KMS-11 (cell line): ENCODE results near the gene TENM4.

Experiments
- H2AFZ ChIP-seq: fragments of 200-600 bp; sonication (generic); 2 replicates; pipeline ENCODE4 v1.6.1; 2016; ENCODE audit warnings: antibody characterized with exemption, mixed run types, low read depth
- H3K27ac ChIP-seq: fragments of 200-600 bp; sonication (generic); 2 replicates; pipeline ENCODE4 v1.6.1; 2016; ENCODE audit warnings: mild to moderate bottlenecking, mixed run types
- H3K27me3 ChIP-seq: fragments of 200-600 bp; sonication (generic); 2 replicates; pipeline ENCODE4 v1.6.1; 2017; ENCODE audit warnings: mild to moderate bottlenecking, low read depth, mixed run types, moderate library complexity; ENCODE audit not compliant: insufficient read depth
- H3K36me3 ChIP-seq: fragments of 200-600 bp; sonication (generic); 2 replicates; pipeline ENCODE4 v1.6.1; 2017; ENCODE audit warnings: mild to moderate bottlenecking, mixed run types; ENCODE audit not compliant: insufficient read depth
- H3K4me1 ChIP-seq: fragments of 200-600 bp; sonication (generic); 2 replicates; pipeline ENCODE4 v1.6.1; 2016; ENCODE audit warnings: mild to moderate bottlenecking, low read depth, mixed run types; ENCODE audit not compliant: poor library complexity, severe bottlenecking
- H3K4me2 ChIP-seq: fragments of 200-600 bp; sonication (generic); 2 replicates; pipeline ENCODE4 v1.7.0; 2016; ENCODE audit warnings: mild to moderate bottlenecking, mixed run types
- H3K4me3 ChIP-seq: fragments of 200-600 bp; sonication (generic); IDR thresholded peaks from 2 replicates; pipeline ENCODE4 v1.6.1; 2017; ENCODE audit warnings: low read depth, low read length, mixed read lengths; ENCODE audit not compliant: insufficient read depth
- H3K79me2 ChIP-seq: fragments of 200-600 bp; sonication (generic); 2 replicates; pipeline ENCODE4 v1.6.1; 2016; ENCODE audit warnings: low read depth, mixed run types; ENCODE audit not compliant: insufficient read depth
- H3K9ac ChIP-seq: fragments of 200-600 bp; sonication (generic); 2 replicates; pipeline ENCODE4 v1.6.1; 2016; ENCODE audit warnings: mild to moderate bottlenecking, mixed run types
- H4K20me1 ChIP-seq: fragments of 200-600 bp; sonication (generic); 2 replicates; pipeline ENCODE4 v1.6.1; 2016; ENCODE audit warnings: mild to moderate bottlenecking, mixed run types; ENCODE audit not compliant: insufficient read depth
- CTCF ChIP-seq: fragments of 200-600 bp; sonication (generic); conservative IDR thresholded peaks from 2 replicates; pipeline ENCODE4 v1.6.1; 2017; ENCODE audit warnings: low read depth, mild to moderate bottlenecking, antibody characterized with exemption, low read length, moderate library complexity, mixed read lengths

The TENM4 gene

DNA sequence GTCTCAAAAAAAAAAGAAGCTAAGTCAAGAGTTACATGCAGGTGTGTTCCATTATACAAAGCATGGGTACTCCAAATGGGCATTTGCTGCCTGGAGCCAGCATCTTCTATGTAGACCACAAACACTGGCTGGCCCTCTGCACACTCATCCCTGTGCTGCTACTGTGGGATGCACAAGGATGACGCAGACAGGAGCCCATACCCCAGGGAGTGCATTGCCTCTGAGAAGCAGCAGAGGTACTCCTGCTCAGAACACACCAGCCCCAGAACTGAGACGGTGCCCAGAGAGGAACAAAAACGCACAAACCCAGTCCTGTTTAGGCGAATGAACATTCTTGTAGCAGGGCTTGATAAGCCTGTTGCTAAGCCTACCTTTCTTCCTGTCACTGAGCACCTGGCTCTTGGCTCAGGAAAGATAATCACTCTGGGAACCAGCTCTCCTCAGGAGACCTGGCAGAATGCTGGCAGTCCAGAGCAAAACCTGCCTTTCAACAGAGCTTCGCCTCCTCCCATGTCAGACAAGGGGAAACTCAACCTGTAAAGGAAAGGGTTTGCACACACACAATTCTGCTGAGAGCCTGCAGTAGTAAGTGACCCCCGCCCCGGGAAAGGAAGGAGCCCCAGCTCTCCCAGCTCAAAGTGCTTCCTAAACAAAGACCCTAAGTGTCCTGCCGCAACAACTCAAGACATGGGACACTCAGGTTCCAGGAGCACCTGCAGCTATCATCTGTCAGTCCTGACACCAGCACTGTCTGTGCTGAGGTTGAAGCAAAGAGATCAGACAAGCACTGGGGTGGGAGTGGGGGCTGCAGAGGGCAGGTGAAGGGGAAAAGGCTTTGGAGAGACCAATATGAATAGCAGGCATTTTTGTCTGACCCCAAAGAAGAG is 145.7 kb downstream of the TENM4 start:
- Histone ChIP-seq H3K4me1 (no peaks in the 10 kb centered on the region), H3K79me2 (no peaks in the 10 kb centered on the region), H3K4me2 (no peak overlapping the region), H2AFZ (no peak overlapping the region), H3K9ac (no peak overlapping the region), H3K27me3 (no peaks in the 10 kb centered on the region), H3K36me3 (no peaks in the 10 kb centered on the region), H4K20me1 (no peaks in the 10 kb centered on the region), H3K4me3 (no peak overlapping the region), H3K27ac (no peak overlapping the region)
- no peak for TF ChIP-seq CTCF

DNA sequence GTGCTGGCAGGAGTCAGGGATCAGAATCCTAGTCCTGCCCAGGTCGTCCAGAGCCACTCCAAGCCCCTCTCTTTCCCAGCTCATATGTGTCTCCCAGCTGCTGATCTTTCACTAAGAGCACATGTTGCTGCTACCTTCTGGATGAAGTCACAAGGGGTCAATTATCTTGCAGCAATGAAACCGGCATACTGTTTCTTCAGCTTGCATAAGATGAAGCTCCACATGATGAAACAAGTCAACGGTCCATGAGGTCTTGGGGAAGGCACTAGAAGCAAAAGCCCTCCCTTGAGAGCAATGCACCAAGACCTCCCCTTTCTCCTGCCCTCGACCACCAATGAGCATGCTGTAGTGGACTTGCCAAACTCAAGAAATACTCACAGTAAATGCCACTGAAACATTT is 148.9 kb downstream of the TENM4 start:
- H3K27me3 ChIP-seq, result no peaks in the 10 kb centered on the region
- H3K4me3 ChIP-seq, result no peak overlapping the region
- H3K27ac ChIP-seq, result no peak overlapping the region
- H3K79me2 ChIP-seq, result no peaks in the 10 kb centered on the region
- H3K9ac ChIP-seq, result no peak overlapping the region
- H3K4me1 ChIP-seq, result no peaks in the 10 kb centered on the region
- H2AFZ ChIP-seq, result no peak overlapping the region
- no peak overlapping the region for H3K4me2 ChIP-seq
- TF ChIP-seq CTCF, result no peak
- no peaks in the 10 kb centered on the region for H4K20me1 ChIP-seq
- no peaks in the 10 kb centered on the region for H3K36me3 ChIP-seq

GRCh38 chr11:79290761-79291160 is 150.1 kb downstream of the TENM4 start:
- Histone ChIP-seq H3K4me3 (no peak overlapping the region), H2AFZ (no peak overlapping the region), H3K4me2 (no peak overlapping the region), H3K27me3 (no peaks in the 10 kb centered on the region), H3K9ac (no peak overlapping the region), H3K27ac (no peak overlapping the region), H3K36me3 (no peaks in the 10 kb centered on the region), H3K4me1 (no peaks in the 10 kb centered on the region), H3K79me2 (no peaks in the 10 kb centered on the region), H4K20me1 (no peaks in the 10 kb centered on the region)
- no peak for TF ChIP-seq CTCF

- Histone ChIP-seq H3K4me3 (no peak overlapping the region), H3K27ac (no peak overlapping the region), H4K20me1 (no peaks in the 10 kb centered on the region), H3K9ac (no peak overlapping the region), H3K36me3 (no peaks in the 10 kb centered on the region), H2AFZ (no peak overlapping the region), H3K4me2 (no peak overlapping the region), H3K79me2 (no peaks in the 10 kb centered on the region), H3K4me1 (no peaks in the 10 kb centered on the region), H3K27me3 (no peaks in the 10 kb centered on the region)
- TF ChIP-seq CTCF, result no peak
Observed at GRCh38 chr11:79287952-79288351, 152.9 kb downstream of the TENM4 start.
